ENCODE data around the gene ZFP69B. TPM values are rescaled to one million over a fixed set of nuclear protein-coding genes. Genes with fewer than 3 reads are reported as not detected.

Gene ZFP69B
- total RNA-seq, 1 experiment from 2014 or later = 11.1 TPM

GRCh38 chr1:40423951-40424618 is 26.2 kb upstream of the ZFP69B start:
- H3K4me2 ChIP-seq (ENCODE audit: low read depth, low read length, poor library complexity, severe bottlenecking) = no peak overlapping the region
- H3K9me3 ChIP-seq (ENCODE audit: low read length) = no peaks in the 10 kb centered on the region
- H3K36me3 ChIP-seq (ENCODE audit: insufficient read depth, low read length) = no peaks in the 10 kb centered on the region
- no peaks in the 10 kb centered on the region for H4K20me1 ChIP-seq (ENCODE audit: insufficient read depth, low read depth, low read length)
- no peaks in the 10 kb centered on the region for H3K27me3 ChIP-seq (ENCODE audit: low read length)
- H3K27ac ChIP-seq (ENCODE audit: low read length) = no peak overlapping the region
- no peaks in the 10 kb centered on the region for H3K79me2 ChIP-seq (ENCODE audit: low read length)
- H3K9me2 ChIP-seq (replicated peaks; ENCODE audit: insufficient read depth, low read length) = no peaks in the 10 kb centered on the region
- no peak overlapping the region for H2AFZ ChIP-seq (ENCODE audit: low read length)
- no peak overlapping the region for H3K4me3 ChIP-seq (ENCODE audit: low read length)
- H3K4me1 ChIP-seq (ENCODE audit: low read length) = no peaks in the 10 kb centered on the region
- no peak overlapping the region for H3K9ac ChIP-seq (ENCODE audit: low read length)
- no peak for DNase-seq

GRCh38 chr1:40425198-40425597 is 25.1 kb upstream of the ZFP69B start:
- Histone ChIP-seq H3K9me3 (ENCODE audit: low read length) (no peaks in the 10 kb centered on the region), H3K4me1 (ENCODE audit: low read length) (no peaks in the 10 kb centered on the region), H3K27me3 (ENCODE audit: low read length) (no peaks in the 10 kb centered on the region), H3K79me2 (ENCODE audit: low read length) (no peaks in the 10 kb centered on the region), H4K20me1 (ENCODE audit: insufficient read depth, low read depth, low read length) (no peaks in the 10 kb centered on the region), H3K4me3 (ENCODE audit: low read length) (no peak overlapping the region), H2AFZ (ENCODE audit: low read length) (no peak overlapping the region), H3K9me2 (replicated peaks; ENCODE audit: insufficient read depth, low read length) (no peaks in the 10 kb centered on the region), H3K9ac (ENCODE audit: low read length) (no peak overlapping the region), H3K27ac (ENCODE audit: low read length) (no peak overlapping the region), H3K4me2 (ENCODE audit: low read depth, low read length, poor library complexity, severe bottlenecking) (no peak overlapping the region), H3K36me3 (ENCODE audit: insufficient read depth, low read length) (no peaks in the 10 kb centered on the region)
- no peak for DNase-seq

- Histone ChIP-seq H3K4me1 (ENCODE audit: low read length) (no peaks in the 10 kb centered on the region), H2AFZ (ENCODE audit: low read length) (no peak overlapping the region), H3K9me3 (ENCODE audit: low read length) (no peaks in the 10 kb centered on the region), H3K9me2 (replicated peaks; ENCODE audit: insufficient read depth, low read length) (no peaks in the 10 kb centered on the region), H3K36me3 (ENCODE audit: insufficient read depth, low read length) (no peaks in the 10 kb centered on the region), H3K4me3 (ENCODE audit: low read length) (no peak overlapping the region), H3K27me3 (ENCODE audit: low read length) (no peaks in the 10 kb centered on the region), H4K20me1 (ENCODE audit: insufficient read depth, low read depth, low read length) (no peaks in the 10 kb centered on the region), H3K9ac (ENCODE audit: low read length) (no peak overlapping the region), H3K79me2 (ENCODE audit: low read length) (no peaks in the 10 kb centered on the region), H3K4me2 (ENCODE audit: low read depth, low read length, poor library complexity, severe bottlenecking) (no peak overlapping the region), H3K27ac (ENCODE audit: low read length) (no peak overlapping the region)
- no peak for DNase-seq
Observed at GRCh38 chr1:40431385-40431784, 18.9 kb upstream of the ZFP69B start.

GRCh38 chr1:40432644-40433390 is 17.5 kb upstream of the ZFP69B start:
- Histone ChIP-seq H3K9me2 (replicated peaks; ENCODE audit: insufficient read depth, low read length) (no peaks in the 10 kb centered on the region), H3K9ac (ENCODE audit: low read length) (no peak overlapping the region)
- DNase-seq = no peak

GRCh38 chr1:40435471-40435870 is 14.8 kb upstream of the ZFP69B start:
- no peaks in the 10 kb centered on the region for H3K9me2 ChIP-seq (replicated peaks; ENCODE audit: insufficient read depth, low read length)
- no peak overlapping the region for H3K27ac ChIP-seq (ENCODE audit: low read length)
- no peaks in the 10 kb centered on the region for H4K20me1 ChIP-seq (ENCODE audit: insufficient read depth, low read depth, low read length)
- no peak overlapping the region for H3K4me3 ChIP-seq (ENCODE audit: low read length)
- H3K27me3 ChIP-seq (ENCODE audit: low read length) = no peaks in the 10 kb centered on the region
- H3K36me3 ChIP-seq (ENCODE audit: insufficient read depth, low read length) = no peaks in the 10 kb centered on the region
- H3K9me3 ChIP-seq (ENCODE audit: low read length) = no peaks in the 10 kb centered on the region
- H3K4me2 ChIP-seq (ENCODE audit: low read depth, low read length, poor library complexity, severe bottlenecking) = no peak overlapping the region
- no peaks in the 10 kb centered on the region for H3K79me2 ChIP-seq (ENCODE audit: low read length)
- H3K4me1 ChIP-seq (ENCODE audit: low read length) = no peaks in the 10 kb centered on the region
- DNase-seq = no peak
- no peak overlapping the region for H3K9ac ChIP-seq (ENCODE audit: low read length)
- no peak overlapping the region for H2AFZ ChIP-seq (ENCODE audit: low read length)

More at GRCh38 chr1:40432644-40433390, 17.5 kb upstream of the ZFP69B start:
- Histone ChIP-seq H3K27ac (ENCODE audit: low read length) (no peak overlapping the region), H3K9me3 (ENCODE audit: low read length) (no peaks in the 10 kb centered on the region), H2AFZ (ENCODE audit: low read length) (no peak overlapping the region), H3K27me3 (ENCODE audit: low read length) (no peaks in the 10 kb centered on the region), H3K4me1 (ENCODE audit: low read length) (no peaks in the 10 kb centered on the region), H3K79me2 (ENCODE audit: low read length) (no peaks in the 10 kb centered on the region), H3K4me2 (ENCODE audit: low read depth, low read length, poor library complexity, severe bottlenecking) (no peak overlapping the region), H3K4me3 (ENCODE audit: low read length) (no peak overlapping the region), H4K20me1 (ENCODE audit: insufficient read depth, low read depth, low read length) (no peaks in the 10 kb centered on the region), H3K36me3 (ENCODE audit: insufficient read depth, low read length) (no peaks in the 10 kb centered on the region)

- Histone ChIP-seq H2AFZ (ENCODE audit: low read length) (no peak overlapping the region), H3K4me2 (ENCODE audit: low read depth, low read length, poor library complexity, severe bottlenecking) (no peak overlapping the region), H3K9me2 (replicated peaks; ENCODE audit: insufficient read depth, low read length) (no peaks in the 10 kb centered on the region), H3K27me3 (ENCODE audit: low read length) (no peaks in the 10 kb centered on the region), H3K27ac (ENCODE audit: low read length) (no peak overlapping the region), H3K9ac (ENCODE audit: low read length) (no peak overlapping the region), H3K4me1 (ENCODE audit: low read length) (no peaks in the 10 kb centered on the region), H3K79me2 (ENCODE audit: low read length) (no peaks in the 10 kb centered on the region), H3K36me3 (ENCODE audit: insufficient read depth, low read length) (no peaks in the 10 kb centered on the region), H4K20me1 (ENCODE audit: insufficient read depth, low read depth, low read length) (no peaks in the 10 kb centered on the region), H3K4me3 (ENCODE audit: low read length) (no peak overlapping the region), H3K9me3 (ENCODE audit: low read length) (no peaks in the 10 kb centered on the region)
- DNase-seq = no peak
Observed at GRCh38 chr1:40435876-40436275, 14.4 kb upstream of the ZFP69B start.

- Histone ChIP-seq H3K4me1 (ENCODE audit: low read length) (no peaks in the 10 kb centered on the region), H3K36me3 (ENCODE audit: insufficient read depth, low read length) (no peaks in the 10 kb centered on the region), H3K9ac (ENCODE audit: low read length) (no peak overlapping the region), H3K4me3 (ENCODE audit: low read length) (no peak overlapping the region), H3K9me2 (replicated peaks; ENCODE audit: insufficient read depth, low read length) (no peaks in the 10 kb centered on the region; the same call in 1 of the 2 replicates), H2AFZ (ENCODE audit: low read length) (no peak overlapping the region), H4K20me1 (ENCODE audit: insufficient read depth, low read depth, low read length) (no peaks in the 10 kb centered on the region), H3K27me3 (ENCODE audit: low read length) (no peaks in the 10 kb centered on the region), H3K27ac (ENCODE audit: low read length) (no peak overlapping the region), H3K9me3 (ENCODE audit: low read length) (no peaks in the 10 kb centered on the region), H3K4me2 (ENCODE audit: low read depth, low read length, poor library complexity, severe bottlenecking) (no peak overlapping the region), H3K79me2 (ENCODE audit: low read length) (no peaks in the 10 kb centered on the region)
- DNase-seq = peak; percentile 74
Observed at GRCh38 chr1:40438391-40439015, 11.8 kb upstream of the ZFP69B start.

- H3K4me3 ChIP-seq (ENCODE audit: low read length) = no peak overlapping the region
- no peaks in the 10 kb centered on the region for H3K27me3 ChIP-seq (ENCODE audit: low read length)
- H3K79me2 ChIP-seq (ENCODE audit: low read length) = no peaks in the 10 kb centered on the region
- no peaks in the 10 kb centered on the region; the same call in 1 of the 2 replicates for H3K9me2 ChIP-seq (replicated peaks; ENCODE audit: insufficient read depth, low read length)
- H3K36me3 ChIP-seq (ENCODE audit: insufficient read depth, low read length) = no peaks in the 10 kb centered on the region
- H3K9me3 ChIP-seq (ENCODE audit: low read length) = no peaks in the 10 kb centered on the region
- no peaks in the 10 kb centered on the region for H4K20me1 ChIP-seq (ENCODE audit: insufficient read depth, low read depth, low read length)
- no peak for DNase-seq
- H2AFZ ChIP-seq (ENCODE audit: low read length) = no peak overlapping the region
- H3K4me2 ChIP-seq (ENCODE audit: low read depth, low read length, poor library complexity, severe bottlenecking) = no peak overlapping the region
- H3K4me1 ChIP-seq (ENCODE audit: low read length) = no peaks in the 10 kb centered on the region
- H3K27ac ChIP-seq (ENCODE audit: low read length) = no peak overlapping the region
- no peak overlapping the region for H3K9ac ChIP-seq (ENCODE audit: low read length)
Observed at GRCh38 chr1:40439247-40439646, 11.0 kb upstream of the ZFP69B start.
